H1 (cell line): Measurements from ENCODE around the gene KRT6C. TPM values are rescaled to one million over a fixed set of nuclear protein-coding genes. Genes with fewer than 3 reads are reported as not detected.

Experiments used
- ASH2L ChIP-seq: fragments of 200-600, 300-600 bp; sonication (generic); IDR thresholded peaks from one replicate; pipeline ENCODE4 v1.7.1; 2017; ENCODE audit warnings: low read length
- CEBPB ChIP-seq: IDR thresholded peaks from 2 replicates; pipeline ENCODE4 v1.6.1; 2012; ENCODE audit warnings: low read depth, low read length
- CHD7 ChIP-seq: fragments of 300-600 bp; sonication (generic); IDR thresholded peaks from 2 replicates; pipeline ENCODE4 v1.7.1; 2012; ENCODE audit warnings: low read length, moderate library complexity, mild to moderate bottlenecking, inconsistent platforms; ENCODE audit not compliant: insufficient replicate concordance
- JUND ChIP-seq: IDR thresholded peaks from 2 replicates; pipeline ENCODE4 v1.6.1; 2011; ENCODE audit warnings: mild to moderate bottlenecking, improper control_type of control experiment, low read length
- MAX ChIP-seq: IDR thresholded peaks from 2 replicates; pipeline ENCODE4 v1.6.1; 2012; ENCODE audit warnings: inconsistent platforms
- RBBP5 ChIP-seq: IDR thresholded peaks from 2 replicates; pipeline ENCODE4 v1.7.1; 2012; ENCODE audit warnings: low read depth, mild to moderate bottlenecking, inconsistent platforms, low read length, moderate library complexity, borderline replicate concordance
- SIN3A ChIP-seq, 2 experiments: IDR thresholded peaks in 1 of 2; conservative IDR thresholded peaks in 1 of 2; 2 replicates each; pipeline ENCODE4 v1.6.1; 2011 to 2012; ENCODE audit warnings: low read length in 2 of 2, improper control_type of control experiment in 1 of 2, low read depth in 1 of 2, mild to moderate bottlenecking in 1 of 2
- SUZ12 ChIP-seq: fragments of 200-600 bp; sonication (generic); IDR thresholded peaks from 2 replicates; pipeline ENCODE4 v1.6.1; 2012; ENCODE audit warnings: mild to moderate bottlenecking, inconsistent platforms, low read length, moderate library complexity, mixed read lengths
- polyA plus RNA-seq, 7 experiments: library from polyadenylated mRNA; depleted of rRNA in 3 of 7; stranded (reverse) in 5 of 7; unstranded in 2 of 7; fragments of >200 nt in 5 of 7; fragments of 200-250 nt in 2 of 7; gene quantifications; 1 replicate in 5 of 7; 2 replicates in 1 of 7; 4 replicates in 1 of 7; pipeline versions ENCODE4 v1.2.1 to v1.2.3, GENCODE V29; 2011 to 2013; ENCODE audit warnings: missing spikeins in 2 of 7, mixed read lengths in 2 of 7
- total RNA-seq: library from RNA; stranded (reverse); fragmentation: NEBNext Ultra II Directional; extraction: Animal tissue kit (Norgen Biotek cat#: 25700); gene quantifications from 2 replicates; pipeline ENCODE4 v1.2.1, GENCODE V29; 2021

The KRT6C gene
- total and polyA plus RNA-seq, 2 of the 8 experiments (the other 6 are each of a cell fraction or from before 2014, with no cell fraction given): not detected

GRCh38 chr12:52515927-52516831 lies 42.6 kb upstream of the KRT6C start (continued):
- TF ChIP-seq CHD7 (no peak), CEBPB (no peak), SIN3A (conservative IDR thresholded peaks at IDR 0.05 in 1 of 2, IDR thresholded peaks at IDR 0.05 in 1 of 2; ENCODE audit: low read depth in 1 of 2, low read length in 2 of 2) (no peak), RBBP5 (no peak), SUZ12 (no peak), JUND (no peak), MAX (no peak), ASH2L (no peak)
